ENCODE measurements around the gene SLC35D3.
"Not testable (repeated sequence)": the region's sequence is repeated elsewhere in the genome, so short reads cannot be mapped to it uniquely, and the experiment has no call there.

Gene SLC35D3

DNA sequence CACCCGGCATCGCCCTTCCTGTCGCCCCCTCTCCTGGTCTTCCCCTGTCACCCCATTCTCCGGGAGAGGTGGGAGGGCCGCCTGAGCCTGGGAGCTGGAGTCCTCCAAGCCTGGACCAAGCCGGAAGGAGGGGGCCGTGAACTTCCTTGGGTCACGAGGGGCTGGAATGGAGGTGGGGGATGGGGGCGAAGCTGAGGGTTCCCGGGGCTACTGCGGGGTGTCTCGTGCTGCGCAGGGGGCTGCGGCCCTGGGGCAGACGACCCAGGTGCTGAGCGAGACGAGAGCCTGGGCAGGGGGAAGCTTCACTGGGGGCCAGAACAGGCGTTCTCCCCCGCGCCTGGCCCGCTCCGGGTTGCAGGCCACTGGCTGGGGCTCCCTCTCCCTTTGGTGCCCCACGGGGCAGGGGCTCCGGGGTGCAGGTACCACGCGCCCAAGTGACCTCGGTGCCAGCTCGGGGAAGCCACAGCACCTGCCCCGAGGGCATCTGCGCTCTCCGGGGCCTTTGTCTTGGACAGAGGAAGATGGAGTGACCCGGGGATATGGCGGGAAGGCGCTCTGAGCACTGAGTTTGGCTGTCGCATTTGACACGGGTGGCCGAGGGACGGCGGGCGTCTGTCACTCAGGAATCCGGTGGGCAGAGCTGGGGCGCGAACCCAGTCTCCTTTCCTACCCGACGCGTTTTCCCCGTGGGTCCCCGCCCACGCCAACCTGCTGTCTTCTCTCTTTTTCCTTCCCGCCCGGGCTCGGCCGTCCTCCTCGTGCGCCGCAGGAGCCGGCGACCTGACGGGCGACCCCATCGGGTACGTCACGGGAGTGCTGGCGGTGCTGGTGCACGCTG lies 1.2 kb downstream of the SLC35D3 start:
- DNase-seq (ENCODE audit: low spot score) = no peak

DNA sequence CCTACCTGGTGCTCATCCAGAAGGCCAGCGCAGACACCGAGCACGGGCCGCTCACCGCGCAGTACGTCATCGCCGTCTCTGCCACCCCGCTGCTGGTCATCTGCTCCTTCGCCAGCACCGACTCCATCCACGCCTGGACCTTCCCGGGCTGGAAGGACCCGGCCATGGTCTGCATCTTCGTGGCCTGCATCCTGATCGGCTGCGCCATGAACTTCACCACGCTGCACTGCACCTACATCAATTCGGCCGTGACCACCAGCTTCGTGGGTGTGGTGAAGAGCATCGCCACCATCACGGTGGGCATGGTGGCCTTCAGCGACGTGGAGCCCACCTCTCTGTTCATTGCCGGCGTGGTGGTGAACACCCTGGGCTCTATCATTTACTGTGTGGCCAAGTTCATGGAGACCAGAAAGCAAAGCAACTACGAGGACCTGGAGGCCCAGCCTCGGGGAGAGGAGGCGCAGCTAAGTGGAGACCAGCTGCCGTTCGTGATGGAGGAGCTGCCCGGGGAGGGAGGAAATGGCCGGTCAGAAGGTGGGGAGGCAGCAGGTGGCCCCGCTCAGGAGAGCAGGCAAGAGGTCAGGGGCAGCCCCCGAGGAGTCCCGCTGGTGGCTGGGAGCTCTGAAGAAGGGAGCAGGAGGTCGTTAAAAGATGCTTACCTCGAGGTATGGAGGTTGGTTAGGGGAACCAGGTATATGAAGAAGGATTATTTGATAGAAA lies 2.0 kb downstream of the SLC35D3 start:
- no peak for DNase-seq (ENCODE audit: low spot score)

DNA sequence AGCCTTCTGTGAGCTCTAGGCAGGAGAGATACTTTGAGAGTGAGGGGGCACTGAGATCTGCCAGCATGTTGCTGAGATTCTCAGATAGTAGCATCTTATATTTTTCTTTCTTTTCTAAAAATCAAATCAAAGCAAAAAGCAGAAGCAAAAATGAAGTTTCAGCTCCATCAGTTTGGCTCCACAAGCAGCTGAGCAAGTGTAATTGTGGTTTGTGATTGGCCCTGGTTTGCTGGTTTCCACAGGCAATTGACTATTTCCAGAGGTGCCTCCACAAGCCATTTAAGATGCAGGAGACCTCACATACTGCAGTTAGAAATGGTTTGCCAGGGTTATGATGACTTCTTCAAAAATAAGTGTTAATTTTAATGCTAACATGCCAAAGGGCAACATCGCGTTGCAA lies 4.3 kb downstream of the SLC35D3 start:
- DNase-seq (ENCODE audit: low spot score) = no peak

DNA sequence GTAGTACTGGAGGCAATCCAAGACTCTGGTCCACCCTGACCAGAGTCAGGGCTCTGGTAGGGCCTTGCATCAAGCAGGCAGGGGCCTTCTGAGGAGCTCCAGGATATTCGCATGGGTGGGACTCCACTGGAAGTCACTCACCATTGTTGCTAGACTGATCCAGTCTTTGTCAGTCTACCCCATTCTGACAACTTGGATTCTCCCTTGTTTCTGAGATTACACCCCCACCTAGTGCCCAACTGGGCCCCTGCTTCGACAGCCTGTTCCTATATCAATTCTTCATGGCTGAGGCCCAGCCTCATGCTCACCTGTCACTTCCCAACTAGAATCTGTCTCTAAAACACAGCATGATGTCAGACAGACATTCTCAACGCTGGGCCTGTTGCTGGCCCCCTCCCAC lies 5.2 kb downstream of the SLC35D3 start:
- no peak for DNase-seq (ENCODE audit: low spot score)

DNA sequence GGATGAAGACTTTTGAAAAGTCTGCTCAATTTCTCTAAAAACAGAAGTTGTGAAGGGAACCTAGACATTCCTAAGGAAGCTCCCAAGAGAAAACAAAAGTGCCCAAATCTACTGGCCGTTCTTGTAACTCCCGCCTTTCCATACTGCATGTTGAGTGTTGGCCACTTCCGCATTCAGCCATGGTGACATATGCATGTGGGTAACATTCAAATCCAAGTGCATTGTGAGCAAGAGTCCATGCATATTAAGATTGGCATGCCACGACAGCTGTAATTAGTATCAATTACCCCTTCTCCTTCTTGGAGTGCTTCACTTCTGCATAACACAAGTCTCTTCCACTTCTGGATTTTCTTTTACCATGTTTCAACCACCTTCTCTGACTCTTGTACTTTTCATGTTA lies 8.4 kb downstream of the SLC35D3 start:
- no peak for DNase-seq (ENCODE audit: low spot score)

DNA sequence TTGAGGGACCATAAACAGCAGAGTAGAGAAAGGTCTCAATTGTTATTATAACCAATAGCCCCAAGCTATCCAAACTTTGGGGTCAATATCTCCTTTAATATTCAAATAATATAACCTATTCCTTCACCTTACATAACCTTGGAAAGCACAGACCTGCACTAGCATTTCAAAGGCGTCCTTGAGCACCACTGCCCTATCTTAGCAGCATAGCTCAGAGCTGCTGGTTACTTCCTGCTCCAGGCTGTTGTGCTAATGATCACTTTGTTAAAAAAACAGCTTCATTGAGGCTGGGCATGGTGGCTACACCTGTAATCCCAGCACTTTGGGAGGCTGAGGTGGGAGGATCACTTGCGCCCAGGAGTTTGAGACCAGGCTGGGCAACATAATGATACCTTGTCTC lies 10.5 kb downstream of the SLC35D3 start:
- DNase-seq (ENCODE audit: low spot score) = no peak

DNA sequence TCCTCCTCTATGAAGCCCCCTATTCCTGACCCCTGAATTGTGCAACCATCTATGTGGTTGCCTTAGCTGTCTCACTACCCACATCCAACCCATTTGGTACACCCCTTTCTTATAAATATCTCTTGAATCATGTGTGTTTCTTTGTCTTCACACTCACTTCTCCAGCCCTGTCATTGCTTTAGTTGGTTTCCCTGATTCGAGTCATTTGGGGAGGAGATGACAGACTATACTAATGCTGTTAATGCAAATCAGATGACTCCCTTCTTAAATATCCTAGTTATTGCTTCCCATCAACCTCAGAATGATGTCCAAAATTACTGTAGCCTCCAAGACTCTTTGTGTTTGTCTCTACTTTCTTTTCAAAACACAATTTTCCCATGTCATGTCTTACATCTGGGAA lies 23.0 kb downstream of the SLC35D3 start:
- DNase-seq (ENCODE audit: low spot score) = no peak

DNA sequence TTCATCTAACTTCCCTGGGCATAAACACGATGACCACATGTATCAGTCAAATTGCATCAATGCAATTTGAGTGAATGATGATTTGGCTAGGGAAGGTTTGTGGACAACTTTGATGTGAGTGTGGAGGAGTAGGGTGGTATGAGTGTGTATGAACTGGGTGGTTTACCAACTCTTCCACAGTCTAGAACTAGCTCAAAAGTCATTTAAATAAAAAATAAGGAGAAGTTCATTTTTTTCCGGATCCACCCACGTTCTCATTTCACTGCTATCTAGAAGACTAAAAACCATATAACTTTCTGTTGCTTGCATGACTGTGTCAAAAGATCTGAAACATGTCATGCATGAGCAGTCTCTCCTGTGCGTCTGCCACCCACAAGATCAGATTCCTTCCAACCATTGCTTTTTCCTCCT lies 23.6 kb downstream of the SLC35D3 start:
- no peak for DNase-seq (ENCODE audit: low spot score)

DNA sequence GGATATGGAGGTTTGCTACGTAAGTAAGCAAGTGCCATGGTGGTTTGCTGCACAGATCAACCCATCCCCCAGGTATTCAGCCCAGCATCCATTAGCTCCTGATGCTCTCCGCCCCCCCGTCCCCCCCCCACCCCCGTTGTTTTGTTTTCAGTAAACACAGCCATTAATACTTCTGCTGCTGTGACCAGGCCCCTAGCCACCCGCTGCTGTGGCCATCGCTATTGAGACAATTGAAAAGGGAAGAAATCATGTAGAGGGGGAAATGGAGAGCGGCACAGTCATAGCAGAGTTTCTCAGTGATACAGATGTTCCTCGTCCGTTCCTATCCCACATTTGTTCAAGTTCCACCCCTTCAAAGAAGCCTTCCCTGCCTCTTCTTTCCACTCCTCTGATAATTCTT lies 24.9 kb downstream of the SLC35D3 start:
- DNase-seq (ENCODE audit: low spot score) = no peak

DNA sequence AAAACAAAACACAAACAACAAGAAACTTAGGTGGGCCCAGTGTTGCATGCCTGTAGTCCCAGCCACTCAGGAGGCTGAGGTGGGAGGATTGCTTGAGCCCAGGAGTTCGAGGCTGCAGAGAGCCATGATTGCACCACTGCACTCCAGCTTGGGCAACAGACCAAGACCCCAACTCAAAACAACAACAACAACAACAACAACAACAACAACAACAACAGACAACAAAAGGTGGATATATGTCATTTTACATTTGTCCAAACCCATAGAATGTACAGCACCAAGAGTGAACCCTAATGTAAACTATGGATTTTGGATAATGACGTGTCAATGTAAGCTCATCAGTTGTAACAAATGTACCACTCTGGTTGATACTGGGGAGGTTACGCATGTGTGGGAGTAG lies 27.9 kb downstream of the SLC35D3 start:
- DNase-seq (ENCODE audit: low spot score) = not testable (repeated sequence)

DNA sequence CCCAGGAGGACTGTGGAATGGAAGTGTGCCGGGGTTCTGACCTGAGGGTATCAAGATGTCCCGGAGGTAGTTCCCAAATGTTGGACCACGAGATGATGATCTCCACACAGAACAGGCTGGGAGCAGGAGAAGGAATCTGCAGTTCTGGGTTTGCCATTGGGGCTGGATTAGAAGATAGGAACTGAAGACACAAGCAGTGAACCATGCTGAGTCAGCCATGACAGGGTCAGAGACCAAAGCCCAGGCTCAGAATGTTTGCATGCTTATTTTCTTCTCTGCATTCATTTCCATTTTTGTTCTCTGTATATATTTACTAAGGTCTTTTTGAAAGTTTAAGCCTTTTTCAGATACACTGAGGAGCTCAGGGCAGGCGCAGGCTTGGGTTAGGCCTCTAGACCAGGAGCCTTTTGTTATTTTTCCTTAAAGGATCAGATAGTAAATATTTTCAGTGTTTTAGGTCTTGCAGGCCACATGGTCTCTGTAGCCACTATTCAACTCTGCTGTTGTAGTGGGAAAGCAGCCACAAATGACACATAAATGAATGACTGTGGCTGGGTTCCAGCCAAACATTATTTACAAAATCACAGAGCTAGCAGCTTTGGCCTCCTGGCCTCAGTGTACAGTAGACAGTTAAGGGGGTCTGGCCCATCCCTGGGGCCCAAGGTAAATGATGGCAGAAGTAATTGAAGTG lies 28.5 kb downstream of the SLC35D3 start:
- no peak for DNase-seq (ENCODE audit: low spot score)

DNA sequence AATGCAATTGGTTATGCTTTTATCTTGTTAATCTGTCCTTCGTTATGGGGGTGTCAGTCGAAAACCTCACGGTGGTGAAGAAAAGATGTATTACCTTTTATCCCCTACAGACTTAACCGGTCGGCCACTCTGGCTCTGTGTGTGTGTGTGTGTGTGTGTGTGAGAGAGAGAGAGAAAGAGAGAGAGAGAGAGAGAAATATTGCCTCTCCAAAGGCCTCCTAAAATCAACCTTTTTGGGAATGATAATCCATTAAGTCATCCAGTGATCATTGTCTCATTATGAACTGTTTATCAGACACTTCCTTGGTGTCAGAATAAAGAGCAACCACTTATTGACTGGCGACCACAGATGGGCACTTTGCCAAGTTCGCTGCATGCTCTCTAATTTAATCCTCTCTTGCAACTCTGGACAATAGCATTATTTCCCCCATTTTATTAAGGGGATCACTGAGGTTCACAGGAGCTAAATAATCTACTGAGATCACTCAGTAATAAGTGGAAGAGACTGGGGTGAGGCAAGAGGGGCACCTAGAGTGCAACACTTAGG lies 30.7 kb downstream of the SLC35D3 start:
- no peak for DNase-seq (ENCODE audit: low spot score)

DNA sequence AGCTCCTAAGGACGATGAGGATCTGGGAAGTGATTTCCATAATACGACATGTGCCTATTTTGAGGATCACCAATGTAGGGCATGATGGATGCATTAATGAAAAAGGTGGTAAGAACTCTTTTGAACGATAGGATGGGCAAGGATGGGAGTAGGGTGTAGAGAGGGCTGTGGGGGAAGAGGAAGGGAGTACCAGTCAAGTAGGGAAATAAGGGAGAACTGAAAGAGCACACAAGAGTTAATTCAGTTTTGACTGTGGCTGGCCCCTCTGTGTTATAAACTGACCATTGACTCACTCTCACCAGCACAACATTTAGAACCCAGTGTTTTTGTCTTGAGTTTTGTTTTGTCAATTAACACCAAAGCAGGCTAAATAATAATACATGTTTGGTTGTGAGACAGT lies 33.0 kb downstream of the SLC35D3 start:
- no peak for DNase-seq (ENCODE audit: low spot score)

DNA sequence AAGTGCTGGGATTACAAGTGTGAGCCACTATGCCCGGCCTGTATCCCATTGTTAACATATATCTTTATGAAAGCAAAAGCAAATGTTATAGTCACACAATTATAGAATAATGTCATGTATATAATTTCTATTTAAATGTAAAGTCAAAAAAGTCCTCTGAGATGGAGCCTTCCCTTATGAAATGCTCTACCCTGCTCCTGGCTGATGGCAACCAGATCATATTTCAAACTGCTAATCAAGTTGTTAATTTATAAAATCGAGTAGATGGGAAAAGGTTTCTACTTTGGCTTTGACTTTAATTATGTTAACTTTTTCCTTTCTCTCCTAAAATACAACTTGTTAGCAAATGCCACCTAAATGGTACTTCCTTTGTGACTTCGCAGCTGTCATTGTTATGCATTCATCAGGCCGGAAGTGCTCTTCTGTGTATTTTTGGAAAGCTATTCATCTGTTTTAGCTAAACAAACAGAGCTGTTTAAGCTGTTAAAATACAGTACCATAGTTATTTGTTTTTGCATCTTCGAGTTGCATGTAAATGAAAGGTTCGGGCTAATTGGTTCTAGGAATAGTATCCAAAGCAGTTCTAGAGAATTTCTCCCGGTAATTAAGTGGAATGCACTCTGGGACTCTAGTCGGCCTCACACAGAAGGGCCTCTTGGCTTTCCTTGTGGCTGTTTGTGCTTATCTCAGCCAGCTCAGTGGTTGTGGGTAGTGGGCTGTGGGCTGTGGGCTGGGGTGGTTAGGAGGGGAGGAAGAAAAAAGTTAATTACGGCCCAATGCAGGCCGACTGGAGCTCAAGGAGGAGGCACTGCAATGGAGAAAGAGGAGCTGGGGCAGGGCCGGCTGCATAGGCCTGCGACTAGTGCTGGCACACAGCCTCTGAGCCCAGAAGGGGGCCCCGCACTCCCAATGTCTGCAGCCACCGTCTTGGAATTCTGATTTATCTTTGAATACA lies 34.8 kb downstream of the SLC35D3 start:
- no peak for DNase-seq (ENCODE audit: low spot score)

DNA sequence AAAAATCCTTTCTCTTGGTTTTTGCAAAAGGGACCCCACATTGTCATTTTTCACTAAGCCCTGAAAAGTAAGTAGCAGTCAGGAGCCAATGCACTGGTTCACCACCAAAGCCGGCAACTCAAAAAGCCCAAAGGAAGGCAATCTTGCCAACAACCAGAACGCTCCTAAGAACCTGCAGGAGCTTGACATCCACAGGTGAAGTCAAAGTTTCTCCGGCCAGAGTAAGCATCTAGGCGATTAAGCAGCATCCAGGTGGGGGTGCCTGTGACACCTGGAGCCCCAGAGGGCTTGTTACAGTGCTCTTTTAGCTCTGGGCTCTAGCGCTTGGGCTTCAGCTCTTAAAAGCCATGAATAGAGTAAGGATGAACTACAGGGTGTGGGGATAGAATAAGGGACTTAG lies 36.1 kb downstream of the SLC35D3 start:
- no peak for DNase-seq (ENCODE audit: low spot score)

DNA sequence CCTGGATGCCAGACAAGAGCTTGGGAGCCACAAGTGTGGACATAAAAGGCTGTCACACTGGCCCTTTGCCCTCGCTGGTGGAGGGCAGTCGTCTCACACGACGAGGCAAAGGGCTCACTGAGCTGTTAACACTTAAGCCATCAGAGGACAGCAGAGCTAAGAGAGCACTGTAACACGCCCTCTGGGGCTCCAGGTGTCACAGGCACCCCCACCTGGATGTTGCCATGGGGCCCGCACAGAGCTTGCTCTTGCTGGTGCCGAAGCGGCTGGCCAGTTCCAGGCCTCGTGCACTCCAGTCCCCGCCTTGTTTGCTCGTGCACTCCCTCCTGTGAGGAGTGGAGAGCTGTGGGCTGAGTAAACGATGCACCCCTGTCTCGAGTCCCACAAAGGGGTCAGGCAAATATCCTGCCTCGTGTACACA lies 37.4 kb downstream of the SLC35D3 start:
- no peak for DNase-seq (ENCODE audit: low spot score)

DNA sequence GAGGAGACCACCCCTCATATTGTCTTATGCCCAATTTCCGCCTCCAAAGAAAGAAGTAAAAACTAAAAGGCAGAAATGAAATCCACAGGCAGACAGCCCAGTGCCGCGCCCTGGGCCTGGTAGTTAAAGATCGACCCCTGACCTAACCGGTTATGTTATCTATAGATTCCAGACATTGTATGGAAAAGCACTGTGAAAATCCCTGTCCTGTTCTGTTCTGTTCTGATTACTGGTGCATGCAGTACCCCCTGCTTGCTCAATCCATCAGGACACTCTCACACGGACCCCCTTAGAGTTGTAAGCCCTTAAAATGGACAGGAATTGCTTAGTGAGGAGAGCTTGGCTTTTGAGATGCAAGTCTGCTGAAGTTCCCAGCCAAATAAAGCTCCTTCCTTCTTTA lies 37.8 kb downstream of the SLC35D3 start:
- DNase-seq (ENCODE audit: low spot score) = not testable (repeated sequence)

DNA sequence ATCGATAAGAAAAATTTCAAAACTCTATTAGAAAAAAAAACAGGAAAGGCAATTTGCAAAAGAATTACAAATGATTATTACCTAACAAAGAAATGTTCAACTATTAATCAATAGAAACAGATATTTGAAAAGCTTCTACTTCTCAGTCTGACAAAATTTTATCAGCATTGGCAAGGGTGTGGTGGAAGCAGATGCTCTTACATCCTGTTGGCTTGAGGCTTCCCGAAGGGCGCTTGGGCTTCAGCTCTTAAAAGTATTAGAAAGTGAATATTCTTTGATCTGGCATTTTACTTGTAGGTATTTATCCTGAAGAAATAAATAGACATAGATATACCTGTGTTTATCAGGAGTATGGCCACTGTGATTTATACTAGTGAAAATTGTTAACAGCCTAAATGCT lies 38.7 kb downstream of the SLC35D3 start:
- DNase-seq (ENCODE audit: low spot score) = no peak

DNA sequence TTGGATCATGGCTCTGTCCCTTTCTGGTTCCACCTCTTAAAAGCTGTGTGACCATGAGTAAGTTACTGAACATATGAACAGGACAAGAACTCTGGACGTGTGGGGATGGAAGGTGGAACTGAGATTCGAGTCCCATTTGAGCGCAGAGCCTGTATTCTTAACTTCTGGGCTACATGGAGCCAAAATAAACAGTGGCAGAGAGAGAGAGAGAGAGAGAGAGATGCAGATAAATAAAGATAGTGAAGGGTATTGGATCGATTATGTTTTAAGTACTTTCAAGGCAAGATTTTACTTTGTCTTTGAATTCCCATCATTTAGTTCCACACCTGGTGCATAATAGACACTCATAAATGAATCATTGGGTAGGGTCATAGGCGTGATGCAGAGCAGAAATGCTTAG lies 39.7 kb downstream of the SLC35D3 start:
- DNase-seq (ENCODE audit: low spot score) = no peak

DNA sequence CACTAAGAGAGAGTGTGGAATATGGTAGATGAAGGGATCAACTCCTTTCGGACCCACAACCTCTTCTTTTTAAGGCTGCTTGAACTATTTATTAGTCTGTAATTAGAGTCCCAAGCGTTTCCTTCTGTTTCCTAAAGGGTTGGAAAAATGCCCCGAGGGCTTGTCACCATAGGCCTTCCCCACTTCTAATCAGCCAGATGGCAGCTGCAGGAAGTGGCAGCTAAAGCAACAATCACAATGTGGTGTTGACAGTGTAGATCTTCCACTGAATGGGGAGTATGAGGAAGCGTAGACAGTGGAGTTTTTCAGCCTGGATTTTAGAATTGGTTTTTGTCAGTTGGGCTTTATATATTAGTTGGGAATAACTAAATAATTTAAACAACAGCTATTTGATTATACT lies 40.6 kb downstream of the SLC35D3 start:
- DNase-seq (ENCODE audit: low spot score) = peak; percentile 16

DNA sequence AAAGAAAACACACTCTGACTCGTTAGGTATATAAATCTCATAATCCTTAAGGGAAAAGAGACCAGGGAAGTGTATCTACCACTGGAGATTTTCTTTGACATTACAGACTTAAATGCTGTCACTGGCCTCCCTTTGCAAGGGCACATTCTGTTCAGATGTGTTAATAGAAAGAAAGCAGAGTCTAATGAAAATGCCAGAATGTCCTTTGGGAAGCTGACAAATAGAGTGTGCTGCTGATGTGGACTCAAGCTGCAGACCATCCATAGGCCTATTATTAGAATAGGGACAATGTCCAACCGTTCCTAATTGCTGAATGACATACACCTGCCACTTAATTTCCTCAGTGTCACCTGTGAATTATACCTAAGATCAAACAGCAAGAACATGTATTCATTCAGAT lies 41.2 kb downstream of the SLC35D3 start:
- no peak for DNase-seq (ENCODE audit: low spot score)

DNA sequence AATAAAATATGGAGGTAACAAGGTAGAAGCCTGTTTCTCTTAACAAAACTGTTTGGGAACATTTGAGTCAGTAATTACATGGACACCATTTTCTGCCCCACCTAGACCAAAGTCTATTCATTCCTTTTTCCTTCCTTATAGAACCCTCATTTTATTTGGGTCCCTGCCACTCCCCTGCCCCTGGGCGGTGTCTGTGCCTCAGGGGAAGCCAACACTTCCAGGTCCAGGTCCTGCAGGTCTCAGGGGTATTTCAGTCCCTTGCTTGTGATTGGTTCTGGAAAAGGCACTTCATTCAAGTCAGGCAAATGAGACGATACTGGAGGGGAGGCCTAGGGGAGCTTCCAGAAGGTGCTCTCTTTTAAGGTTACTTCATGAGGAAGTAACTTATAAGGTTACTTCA lies 42.3 kb downstream of the SLC35D3 start:
- no peak for DNase-seq (ENCODE audit: low spot score)

Data from globus pallidus (tissue), 1 donor.